ENCODE measurements around the gene MMP15.

- TF ChIP-seq, protein P1, sequence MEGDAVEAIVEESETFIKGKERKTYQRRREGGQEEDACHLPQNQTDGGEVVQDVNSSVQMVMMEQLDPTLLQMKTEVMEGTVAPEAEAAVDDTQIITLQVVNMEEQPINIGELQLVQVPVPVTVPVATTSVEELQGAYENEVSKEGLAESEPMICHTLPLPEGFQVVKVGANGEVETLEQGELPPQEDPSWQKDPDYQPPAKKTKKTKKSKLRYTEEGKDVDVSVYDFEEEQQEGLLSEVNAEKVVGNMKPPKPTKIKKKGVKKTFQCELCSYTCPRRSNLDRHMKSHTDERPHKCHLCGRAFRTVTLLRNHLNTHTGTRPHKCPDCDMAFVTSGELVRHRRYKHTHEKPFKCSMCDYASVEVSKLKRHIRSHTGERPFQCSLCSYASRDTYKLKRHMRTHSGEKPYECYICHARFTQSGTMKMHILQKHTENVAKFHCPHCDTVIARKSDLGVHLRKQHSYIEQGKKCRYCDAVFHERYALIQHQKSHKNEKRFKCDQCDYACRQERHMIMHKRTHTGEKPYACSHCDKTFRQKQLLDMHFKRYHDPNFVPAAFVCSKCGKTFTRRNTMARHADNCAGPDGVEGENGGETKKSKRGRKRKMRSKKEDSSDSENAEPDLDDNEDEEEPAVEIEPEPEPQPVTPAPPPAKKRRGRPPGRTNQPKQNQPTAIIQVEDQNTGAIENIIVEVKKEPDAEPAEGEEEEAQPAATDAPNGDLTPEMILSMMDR (IDR thresholded peaks at IDR 0.05; ENCODE audit: low read depth, low read length) = no peak
- TF ChIP-seq POLR2A (IDR thresholded peaks at IDR 0.05; ENCODE audit: extremely low read depth, insufficient read length) (no peak), MYC (IDR thresholded peaks at IDR 0.05; ENCODE audit: low read depth, low read length) (no peak)
Measured at GRCh38 chr16:58074657-58075056, 49.1 kb downstream of the MMP15 start.

Data from NB4 (cell line).